ENCODE data around the gene MIAT. TPM values are rescaled to one million over a fixed set of nuclear protein-coding genes. Genes with fewer than 3 reads are reported as not detected.

Gene MIAT
- total and polyA plus RNA-seq, 2 donors from 2014 or later, result 0.04 to 6.8 TPM

GRCh38 chr22:26672590-26673468, 15.4 kb downstream of the MIAT start:
- intact Hi-C loops (cut with DNase I), result no loop called here
- Histone ChIP-seq H3K27ac (ENCODE audit: low read depth in 2 of 2, low read length in 2 of 2) (peak overlapping the region; percentile 93 to 95), H3K9me3 (ENCODE audit: control insufficient read depth in 2 of 3, insufficient read depth in 1 of 3, low read length in 3 of 3) (peaks cover 0 to 5% (median 0%) of the 10 kb centered on the region in 3 donors), H3K27me3 (ENCODE audit: control insufficient read depth, insufficient read depth, low read length) (no peaks in the 10 kb centered on the region), H3K4me3 (ENCODE audit: low read length in 3 of 3) (peak overlapping the region; percentile 81 to 92 (median 92)), H3K4me1 (ENCODE audit: control insufficient read depth in 2 of 3, insufficient read depth in 2 of 3, low read depth in 1 of 3, low read length in 3 of 3) (peaks cover 4 to 22% (median 12%) of the 10 kb centered on the region in 3 donors), H3K36me3 (ENCODE audit: control insufficient read depth in 2 of 3, insufficient read depth in 3 of 3, low read length in 3 of 3) (no peaks in the 10 kb centered on the region), H3K9ac (ENCODE audit: low read length in 3 of 3) (peak overlapping the region; percentile 69 to 93 (median 91))
- FAIRE-seq (peak; percentile 70), DNase-seq (peak; percentile 96 to 99 (median 97))
- peak; percentile 40 for TF ChIP-seq CTCF (IDR thresholded peaks at IDR 0.05; ENCODE audit: borderline replicate concordance, extremely low read depth, insufficient read depth)

GRCh38 chr22:26673486-26673885, 16.1 kb downstream of the MIAT start:
- intact Hi-C loops (cut with DNase I), result no loop called here
- H3K9me3 ChIP-seq (ENCODE audit: control insufficient read depth in 2 of 3, insufficient read depth in 1 of 3, low read length in 3 of 3), result peaks cover 0 to 5% (median 0%) of the 10 kb centered on the region in 3 donors
- H3K27ac ChIP-seq (ENCODE audit: low read depth in 2 of 2, low read length in 2 of 2), result peak overlapping the region; percentile 93 to 95
- peak overlapping the region; percentile 81 to 92 (median 92) for H3K4me3 ChIP-seq (ENCODE audit: low read length in 3 of 3)
- no peak for DNase-seq
- no peaks in the 10 kb centered on the region for H3K36me3 ChIP-seq (ENCODE audit: control insufficient read depth in 2 of 3, insufficient read depth in 3 of 3, low read length in 3 of 3)
- no peaks in the 10 kb centered on the region for H3K27me3 ChIP-seq (ENCODE audit: control insufficient read depth, insufficient read depth, low read length)
- peaks cover 4 to 22% (median 12%) of the 10 kb centered on the region in 3 donors for H3K4me1 ChIP-seq (ENCODE audit: control insufficient read depth in 2 of 3, insufficient read depth in 2 of 3, low read depth in 1 of 3, low read length in 3 of 3)
- H3K9ac ChIP-seq (ENCODE audit: low read length in 3 of 3), result peak overlapping the region; percentile 69 to 93 (median 91)
- no peak for TF ChIP-seq CTCF (IDR thresholded peaks at IDR 0.05; ENCODE audit: borderline replicate concordance, extremely low read depth, insufficient read depth)
- FAIRE-seq, result no peak

GRCh38 chr22:26674211-26675190, 17.1 kb downstream of the MIAT start:
- intact Hi-C loops (cut with DNase I), result no loop called here
- Histone ChIP-seq H3K4me3 (ENCODE audit: low read length in 3 of 3) (peak overlapping the region in 2 of 3 donors; percentile 92), H3K4me1 (ENCODE audit: control insufficient read depth in 2 of 3, insufficient read depth in 2 of 3, low read depth in 1 of 3, low read length in 3 of 3) (peaks cover 4 to 22% (median 12%) of the 10 kb centered on the region in 3 donors), H3K9ac (ENCODE audit: low read length in 3 of 3) (no peak overlapping the region), H3K27me3 (ENCODE audit: control insufficient read depth, insufficient read depth, low read length) (no peaks in the 10 kb centered on the region), H3K27ac (ENCODE audit: low read depth in 2 of 2, low read length in 2 of 2) (peak overlapping the region in 1 of 2 donors; percentile 32), H3K36me3 (ENCODE audit: control insufficient read depth in 2 of 3, insufficient read depth in 3 of 3, low read length in 3 of 3) (no peaks in the 10 kb centered on the region), H3K9me3 (ENCODE audit: control insufficient read depth in 2 of 3, insufficient read depth in 1 of 3, low read length in 3 of 3) (peaks cover 0 to 5% (median 0%) of the 10 kb centered on the region in 3 donors)
- DNase-seq (no peak), FAIRE-seq (no peak)
- TF ChIP-seq CTCF (IDR thresholded peaks at IDR 0.05; ENCODE audit: borderline replicate concordance, extremely low read depth, insufficient read depth), result no peak
